ENCODE results near the gene TSPEAR. TPM values are rescaled to one million over a fixed set of nuclear protein-coding genes. Genes with fewer than 3 reads are reported as not detected.

TSPEAR gene
- polyA plus RNA-seq, 1 experiment, result not detected

DNA sequence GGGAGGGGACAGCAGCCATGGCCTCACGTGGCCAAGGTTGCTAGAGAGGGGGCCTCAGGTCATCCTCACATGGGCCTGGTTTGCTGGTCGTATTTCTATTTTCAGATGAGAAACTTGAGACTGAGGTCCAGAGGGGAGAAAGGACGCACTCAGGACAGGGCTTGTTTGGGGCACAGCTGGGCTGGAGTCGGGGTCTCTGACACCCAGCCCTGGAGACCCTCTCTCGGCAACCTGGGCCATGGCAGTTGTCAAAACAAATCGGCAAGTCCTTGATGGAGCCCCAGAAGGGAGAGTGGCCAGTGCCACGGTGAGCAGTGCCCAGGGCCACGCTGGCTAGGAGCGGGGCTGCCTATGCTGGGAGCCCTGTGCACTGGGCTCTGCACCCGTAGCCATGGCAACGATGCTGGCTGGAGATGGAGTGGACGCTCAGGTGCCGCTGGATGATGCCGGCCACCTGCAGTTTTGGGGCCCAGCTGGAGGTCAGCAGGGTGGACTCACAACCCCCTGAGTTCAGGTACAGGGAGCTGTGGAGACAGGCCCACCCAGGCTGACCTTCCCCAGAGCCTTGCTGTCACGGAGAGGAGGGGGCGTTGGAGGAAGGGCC, 244.9 kb downstream of the TSPEAR start:
- DNase-seq (ENCODE audit: low read depth), result no peak
- TF ChIP-seq, protein P1, sequence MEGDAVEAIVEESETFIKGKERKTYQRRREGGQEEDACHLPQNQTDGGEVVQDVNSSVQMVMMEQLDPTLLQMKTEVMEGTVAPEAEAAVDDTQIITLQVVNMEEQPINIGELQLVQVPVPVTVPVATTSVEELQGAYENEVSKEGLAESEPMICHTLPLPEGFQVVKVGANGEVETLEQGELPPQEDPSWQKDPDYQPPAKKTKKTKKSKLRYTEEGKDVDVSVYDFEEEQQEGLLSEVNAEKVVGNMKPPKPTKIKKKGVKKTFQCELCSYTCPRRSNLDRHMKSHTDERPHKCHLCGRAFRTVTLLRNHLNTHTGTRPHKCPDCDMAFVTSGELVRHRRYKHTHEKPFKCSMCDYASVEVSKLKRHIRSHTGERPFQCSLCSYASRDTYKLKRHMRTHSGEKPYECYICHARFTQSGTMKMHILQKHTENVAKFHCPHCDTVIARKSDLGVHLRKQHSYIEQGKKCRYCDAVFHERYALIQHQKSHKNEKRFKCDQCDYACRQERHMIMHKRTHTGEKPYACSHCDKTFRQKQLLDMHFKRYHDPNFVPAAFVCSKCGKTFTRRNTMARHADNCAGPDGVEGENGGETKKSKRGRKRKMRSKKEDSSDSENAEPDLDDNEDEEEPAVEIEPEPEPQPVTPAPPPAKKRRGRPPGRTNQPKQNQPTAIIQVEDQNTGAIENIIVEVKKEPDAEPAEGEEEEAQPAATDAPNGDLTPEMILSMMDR (IDR thresholded peaks at IDR 0.05; ENCODE audit: insufficient read depth, low read depth, low read length), result no peak
- POLR2A ChIA-PET, result no interaction called here

DNA sequence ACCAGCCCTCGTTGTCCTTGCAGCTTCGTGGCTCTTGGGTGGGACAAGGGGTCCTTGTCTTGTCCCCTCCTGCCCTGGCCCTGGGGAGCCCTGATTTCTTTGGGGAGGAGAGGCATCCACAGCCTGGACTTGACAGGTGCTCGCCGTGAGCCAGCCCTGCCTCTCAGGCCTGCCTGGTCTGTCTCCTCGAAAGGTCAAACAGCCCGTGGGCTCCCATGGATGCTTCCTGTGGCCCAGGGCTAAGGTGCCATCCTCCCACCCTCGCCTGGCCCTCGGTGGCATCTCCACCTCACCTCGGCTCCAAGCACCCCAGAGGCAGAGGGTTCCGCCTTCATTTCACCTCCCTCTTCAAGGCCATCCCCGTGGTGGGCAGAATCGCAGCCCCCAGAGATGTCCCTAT, 247.0 kb downstream of the TSPEAR start:
- no peaks in the 10 kb centered on the region for H3K27me3 ChIP-seq (ENCODE audit: control insufficient read depth, insufficient read depth, low read length)
- no peak overlapping the region for H3K4me3 ChIP-seq (ENCODE audit: low read depth, low read length)
- ChIA-PET CTCF (interaction anchor here (0.8 kb wide), 1 partner anchor 8 kb away, joined by 3 read pairs; no protein-coding TSS in a partner anchor), POLR2A (no interaction called here)
- no peaks in the 10 kb centered on the region for H3K36me3 ChIP-seq (ENCODE audit: control insufficient read depth, insufficient read depth, low read length)
- TF ChIP-seq, protein P1 (IDR thresholded peaks at IDR 0.05; ENCODE audit: insufficient read depth, low read depth, low read length), result no peak
- DNase-seq (ENCODE audit: low read depth), result no peak

More for the DNA sequence above, 244.9 kb downstream of the TSPEAR start:
- Histone ChIP-seq H3K27me3 (ENCODE audit: control insufficient read depth, insufficient read depth, low read length) (no peaks in the 10 kb centered on the region), H3K4me3 (ENCODE audit: low read depth, low read length) (no peak overlapping the region), H3K36me3 (ENCODE audit: control insufficient read depth, insufficient read depth, low read length) (no peaks in the 10 kb centered on the region)
- CTCF ChIA-PET, result no interaction called here

DNA sequence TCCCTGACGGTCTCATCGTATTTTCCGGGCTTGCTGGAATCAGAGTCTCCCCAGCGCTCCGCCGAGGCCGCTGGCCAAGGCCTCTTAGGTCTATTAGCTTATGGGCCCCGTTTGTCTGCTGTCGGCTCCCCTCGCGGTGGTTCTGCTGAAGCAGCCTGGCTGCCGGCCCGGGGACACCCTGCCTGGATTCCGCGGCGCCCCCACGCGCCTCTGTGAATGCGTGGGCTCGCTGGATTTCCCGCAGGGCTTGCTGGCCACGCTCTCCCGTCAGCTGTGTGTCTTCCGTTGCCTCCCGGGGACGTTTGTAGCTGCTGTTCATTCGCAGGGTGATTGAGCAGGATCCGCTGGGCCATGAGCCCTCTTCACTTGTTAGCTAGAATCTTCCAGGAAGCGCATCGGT, 247.6 kb downstream of the TSPEAR start:
- no peaks in the 10 kb centered on the region for H3K27me3 ChIP-seq (ENCODE audit: control insufficient read depth, insufficient read depth, low read length)
- CTCF ChIA-PET, result interaction anchor here (0.8 kb wide), 2 partner anchors 8 to 16 kb away, joined by 3 read pairs; no protein-coding TSS in a partner anchor
- H3K36me3 ChIP-seq (ENCODE audit: control insufficient read depth, insufficient read depth, low read length), result no peaks in the 10 kb centered on the region
- H3K4me3 ChIP-seq (ENCODE audit: low read depth, low read length), result no peak overlapping the region
- TF ChIP-seq, protein P1 (IDR thresholded peaks at IDR 0.05; ENCODE audit: insufficient read depth, low read depth, low read length), result no peak
- POLR2A ChIA-PET, result no interaction called here
- DNase-seq (ENCODE audit: low read depth), result no peak

DNA sequence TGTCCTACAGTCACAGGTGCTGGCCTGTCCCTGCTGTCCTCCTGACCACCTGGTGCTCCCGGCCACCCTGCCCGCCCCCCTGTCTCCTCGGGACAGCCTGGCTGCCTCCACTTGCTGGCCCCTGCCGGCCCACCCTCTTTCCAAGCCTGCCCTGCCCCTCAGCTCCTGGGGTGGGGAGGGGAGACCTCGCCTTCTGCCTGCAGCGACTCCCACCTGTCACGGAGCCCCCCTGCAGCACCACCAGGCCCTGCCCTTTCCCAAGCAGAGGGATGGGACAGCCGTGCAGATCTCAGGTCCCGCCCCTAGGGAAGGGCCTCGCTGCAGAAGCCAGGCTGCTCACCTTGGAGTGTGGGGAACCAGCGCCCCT, 248.6 kb downstream of the TSPEAR start:
- no peak overlapping the region for H3K4me3 ChIP-seq (ENCODE audit: low read depth, low read length)
- no peaks in the 10 kb centered on the region for H3K36me3 ChIP-seq (ENCODE audit: control insufficient read depth, insufficient read depth, low read length)
- CTCF ChIA-PET, result no interaction called here
- TF ChIP-seq, protein P1 (IDR thresholded peaks at IDR 0.05; ENCODE audit: insufficient read depth, low read depth, low read length), result no peak
- no peak for DNase-seq (ENCODE audit: low read depth)
- no peaks in the 10 kb centered on the region for H3K27me3 ChIP-seq (ENCODE audit: control insufficient read depth, insufficient read depth, low read length)
- POLR2A ChIA-PET, result no interaction called here

DNA sequence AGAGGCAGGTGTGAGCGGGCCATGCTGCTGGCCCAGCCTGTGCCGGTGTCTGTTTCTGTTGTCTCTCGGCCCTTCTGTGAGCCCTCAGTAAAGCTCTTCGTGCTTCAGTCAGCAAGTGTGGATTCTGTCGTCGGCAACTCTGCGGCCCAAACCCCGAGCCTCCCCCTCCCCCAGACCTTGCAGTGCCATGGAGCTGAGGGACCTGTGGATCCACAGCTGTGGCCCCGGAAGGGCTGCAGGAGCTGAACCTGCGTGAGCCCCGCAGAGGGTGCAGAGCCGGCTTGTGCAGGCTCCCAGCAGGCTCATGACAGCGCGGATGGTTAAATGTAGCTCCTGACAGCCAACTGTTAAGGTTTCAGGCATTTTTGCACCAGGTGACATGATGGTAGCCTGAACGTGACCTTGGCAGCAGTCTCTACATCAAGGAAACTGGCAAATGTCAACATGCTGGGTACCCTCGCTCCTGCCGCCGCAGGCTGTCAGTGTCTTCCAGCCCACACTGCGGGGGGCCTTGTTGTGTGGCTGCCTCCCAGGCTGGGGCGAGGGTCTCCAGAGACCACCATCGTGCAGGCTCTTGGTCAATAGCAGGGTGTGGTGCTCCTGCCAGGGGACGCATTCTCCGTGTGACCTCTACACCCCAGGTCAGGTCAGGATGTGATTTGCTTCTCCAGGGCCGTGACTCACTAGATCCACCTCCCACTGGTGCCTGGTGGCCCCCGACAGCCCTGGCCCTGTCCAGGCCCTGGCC, 249.1 kb downstream of the TSPEAR start:
- Histone ChIP-seq H3K27me3 (ENCODE audit: control insufficient read depth, insufficient read depth, low read length) (no peaks in the 10 kb centered on the region), H3K4me3 (ENCODE audit: low read depth, low read length) (no peak overlapping the region), H3K36me3 (ENCODE audit: control insufficient read depth, insufficient read depth, low read length) (no peaks in the 10 kb centered on the region)
- CTCF ChIA-PET, result interaction anchor here (0.7 to 1.8 kb wide), 4 partner anchors 11 to 331 kb away, joined by 3 to 6 read pairs (median 4); no protein-coding TSS in a partner anchor
- POLR2A ChIA-PET, result no interaction called here
- no peak for DNase-seq (ENCODE audit: low read depth)
- TF ChIP-seq, protein P1 (IDR thresholded peaks at IDR 0.05; ENCODE audit: insufficient read depth, low read depth, low read length), result no peak

All from BJ (cell line).